ENCODE measurements around the gene GANAB.
A peak's percentile ranks its signal among the peaks of the same experiment; 100 is the strongest.
"Not testable (repeated sequence)": the region's sequence is repeated elsewhere in the genome, so short reads cannot be mapped to it uniquely, and the experiment has no call there.

The GANAB gene

DNA sequence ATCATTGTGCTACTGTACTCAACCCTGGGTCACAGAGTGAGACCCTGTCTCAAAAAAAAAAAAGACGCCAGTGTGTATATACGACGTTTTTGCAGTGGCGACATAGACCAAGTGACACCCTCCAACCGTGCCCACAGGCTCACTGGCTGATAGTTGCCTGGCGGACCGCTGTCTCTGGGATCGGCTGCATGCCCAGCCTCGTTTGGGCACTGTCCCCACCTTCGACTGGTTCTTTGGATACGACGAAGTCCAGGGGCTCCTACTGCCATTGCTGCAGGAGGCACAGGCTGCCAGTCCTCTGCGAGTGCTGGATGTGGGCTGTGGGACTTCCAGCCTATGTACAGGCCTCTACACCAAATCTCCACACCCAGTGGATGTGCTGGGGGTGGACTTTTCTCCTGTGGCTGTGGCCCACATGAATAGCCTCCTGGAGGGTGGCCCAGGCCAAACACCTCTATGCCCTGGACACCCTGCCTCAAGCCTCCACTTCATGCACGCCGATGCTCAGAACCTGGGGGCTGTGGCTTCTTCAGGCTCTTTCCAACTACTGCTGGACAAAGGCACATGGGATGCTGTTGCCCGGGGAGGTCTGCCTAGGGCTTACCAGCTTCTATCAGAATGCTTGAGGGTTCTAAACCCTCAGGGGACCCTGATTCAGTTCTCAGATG, 20.0 kb upstream of the GANAB start:
- H3K27me3 ChIP-seq (ENCODE audit: control insufficient read depth, insufficient read depth, low read length): no peaks in the 10 kb centered on the region
- H3K4me1 ChIP-seq (ENCODE audit: control insufficient read depth, insufficient read depth, low read length): peaks cover 12% of the 10 kb centered on the region; the same call in 1 of the 2 replicates
- H3K4me3 ChIP-seq (ENCODE audit: low read depth, low read length): peak overlapping the region; percentile 73
- no peaks in the 10 kb centered on the region for H3K9me3 ChIP-seq (ENCODE audit: control insufficient read depth, insufficient read depth, low read length)
- H3K27ac ChIP-seq (ENCODE audit: low read depth, low read length): peak overlapping the region; percentile 97
- peaks cover 30% of the 10 kb centered on the region for H3K36me3 ChIP-seq (ENCODE audit: control insufficient read depth, insufficient read depth, low read length)
- H3K9ac ChIP-seq (ENCODE audit: low read depth, low read length): peak overlapping the region; percentile 98

DNA sequence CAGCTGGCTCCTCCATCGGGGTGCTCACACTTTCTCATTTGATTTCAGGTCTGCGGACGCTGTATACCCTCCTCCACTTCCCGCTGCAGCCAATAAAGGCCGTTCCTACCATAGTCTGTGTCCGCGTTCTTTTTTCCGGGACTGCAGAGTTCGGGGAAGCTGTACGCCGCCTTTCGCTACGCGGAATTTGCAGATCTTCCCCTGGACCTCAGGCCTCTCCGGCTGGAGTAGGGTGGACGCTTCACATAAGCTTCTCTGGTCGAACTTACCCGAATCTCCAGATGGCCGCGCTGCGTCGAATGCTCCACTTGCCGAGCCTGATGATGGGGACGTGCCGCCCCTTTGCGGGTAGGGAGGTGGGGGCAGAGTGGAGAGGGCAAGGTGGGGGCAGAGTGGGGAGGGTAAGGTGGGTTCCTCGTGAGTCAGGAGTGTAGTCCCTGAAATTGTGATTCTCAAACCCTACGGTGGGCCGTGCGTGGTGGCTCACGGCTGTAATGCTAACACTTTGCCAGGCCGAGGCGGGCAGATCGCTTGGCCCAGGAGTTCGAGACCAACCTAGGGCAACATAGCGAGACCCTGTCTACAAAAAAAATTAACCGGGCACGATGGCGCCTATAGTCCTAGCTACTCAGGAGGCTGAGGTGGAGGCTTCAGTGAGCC, 19.3 kb upstream of the GANAB start:
- peak overlapping the region; percentile 97 for H3K27ac ChIP-seq (ENCODE audit: low read depth, low read length)
- peaks cover 30% of the 10 kb centered on the region for H3K36me3 ChIP-seq (ENCODE audit: control insufficient read depth, insufficient read depth, low read length)
- H3K27me3 ChIP-seq (ENCODE audit: control insufficient read depth, insufficient read depth, low read length): no peaks in the 10 kb centered on the region
- peak overlapping the region; percentile 73 for H3K4me3 ChIP-seq (ENCODE audit: low read depth, low read length)
- H3K9me3 ChIP-seq (ENCODE audit: control insufficient read depth, insufficient read depth, low read length): no peaks in the 10 kb centered on the region
- H3K4me1 ChIP-seq (ENCODE audit: control insufficient read depth, insufficient read depth, low read length): peaks cover 12% of the 10 kb centered on the region; the same call in 1 of the 2 replicates
- H3K9ac ChIP-seq (ENCODE audit: low read depth, low read length): peak overlapping the region; percentile 98

DNA sequence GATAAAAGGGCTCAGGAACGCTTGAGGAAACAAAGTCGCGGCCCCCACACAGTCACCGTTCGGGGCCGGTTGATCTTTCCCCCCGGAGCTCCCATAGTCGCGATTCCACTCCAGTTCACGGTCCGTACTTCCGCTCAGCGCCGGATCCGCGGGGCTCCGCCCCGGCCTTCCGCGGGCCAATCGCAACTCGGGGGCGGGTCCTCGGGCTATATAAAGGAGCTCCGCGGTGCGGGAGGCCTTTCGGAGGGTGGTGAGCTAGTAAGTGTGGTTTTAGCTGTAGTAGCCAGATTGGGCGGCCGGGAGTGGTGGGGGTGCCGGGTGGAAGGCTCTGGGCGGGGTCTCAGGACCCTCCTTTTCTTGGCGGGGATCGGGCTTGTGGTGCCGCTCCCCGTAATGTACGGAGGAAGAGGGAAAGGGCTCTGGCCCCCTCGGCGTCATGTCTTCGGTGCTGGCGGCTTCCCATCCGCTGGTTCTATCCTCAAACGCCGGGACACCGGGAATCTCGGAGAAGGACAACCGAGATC, 18.7 kb upstream of the GANAB start, which contains the start of the genes C11orf98 and CSKMT:
C11orf98 (minus strand) TSS at position 136 of the 524 bp plus-strand sequence; CDS start at position 95, 41 bp downstream.
CSKMT (plus strand) TSS at position 238 of the 524 bp plus-strand sequence. CDS start 568 bp downstream, outside the sequence.
- Histone ChIP-seq H3K27ac (ENCODE audit: low read depth, low read length) (peak within 1 kb of the TSS; percentile 97), H3K36me3 (ENCODE audit: control insufficient read depth, insufficient read depth, low read length) (peaks cover 30% of the 10 kb centered on the region), H3K4me3 (ENCODE audit: low read depth, low read length) (peak within 1 kb of the TSS; percentile 73), H3K4me1 (ENCODE audit: control insufficient read depth, insufficient read depth, low read length) (peaks cover 12% of the 10 kb centered on the region; the same call in 1 of the 2 replicates), H3K9ac (ENCODE audit: low read depth, low read length) (peak within 1 kb of the TSS; percentile 98), H3K9me3 (ENCODE audit: control insufficient read depth, insufficient read depth, low read length) (no peaks in the 10 kb centered on the region), H3K27me3 (ENCODE audit: control insufficient read depth, insufficient read depth, low read length) (no peaks in the 10 kb centered on the region)

DNA sequence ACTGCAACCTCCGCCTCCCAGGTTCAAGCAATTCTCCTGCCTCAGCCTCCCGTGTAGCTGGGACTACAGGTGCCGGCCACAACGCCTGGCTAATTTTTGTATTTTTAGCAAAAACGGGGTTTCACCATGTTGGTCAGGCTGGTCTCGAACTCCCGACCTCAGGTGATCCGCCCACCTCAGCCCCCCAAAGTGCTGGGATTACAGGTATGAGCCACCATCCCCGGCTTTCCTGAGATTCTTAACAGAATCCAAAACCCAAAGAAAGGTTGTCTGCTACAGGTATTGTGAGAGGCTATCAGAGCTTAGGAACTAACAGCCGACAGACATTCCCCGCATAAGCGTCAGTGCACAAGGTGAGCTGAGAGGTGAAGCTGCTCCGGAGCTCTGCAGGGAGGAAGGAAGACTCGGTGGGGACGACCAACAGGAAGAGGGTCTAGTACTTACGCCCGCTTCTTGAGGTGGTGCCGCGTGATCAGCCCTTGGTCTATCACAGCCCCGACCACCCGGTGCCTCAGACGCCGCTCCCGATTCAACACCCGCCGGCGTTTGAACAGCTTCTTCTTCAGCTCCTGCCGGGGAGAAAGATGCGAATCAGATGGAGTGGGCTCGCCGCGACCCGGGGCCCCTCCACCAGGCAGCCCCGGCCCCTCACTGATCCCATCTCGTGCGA, 18.1 kb upstream of the GANAB start:
- Histone ChIP-seq H3K4me1 (ENCODE audit: control insufficient read depth, insufficient read depth, low read length) (peaks cover 12% of the 10 kb centered on the region; the same call in 1 of the 2 replicates), H3K4me3 (ENCODE audit: low read depth, low read length) (peak overlapping the region; percentile 73), H3K27me3 (ENCODE audit: control insufficient read depth, insufficient read depth, low read length) (no peaks in the 10 kb centered on the region), H3K9ac (ENCODE audit: low read depth, low read length) (peak overlapping the region; percentile 89), H3K36me3 (ENCODE audit: control insufficient read depth, insufficient read depth, low read length) (peaks cover 30% of the 10 kb centered on the region), H3K9me3 (ENCODE audit: control insufficient read depth, insufficient read depth, low read length) (no peaks in the 10 kb centered on the region), H3K27ac (ENCODE audit: low read depth, low read length) (peak overlapping the region; percentile 97)

DNA sequence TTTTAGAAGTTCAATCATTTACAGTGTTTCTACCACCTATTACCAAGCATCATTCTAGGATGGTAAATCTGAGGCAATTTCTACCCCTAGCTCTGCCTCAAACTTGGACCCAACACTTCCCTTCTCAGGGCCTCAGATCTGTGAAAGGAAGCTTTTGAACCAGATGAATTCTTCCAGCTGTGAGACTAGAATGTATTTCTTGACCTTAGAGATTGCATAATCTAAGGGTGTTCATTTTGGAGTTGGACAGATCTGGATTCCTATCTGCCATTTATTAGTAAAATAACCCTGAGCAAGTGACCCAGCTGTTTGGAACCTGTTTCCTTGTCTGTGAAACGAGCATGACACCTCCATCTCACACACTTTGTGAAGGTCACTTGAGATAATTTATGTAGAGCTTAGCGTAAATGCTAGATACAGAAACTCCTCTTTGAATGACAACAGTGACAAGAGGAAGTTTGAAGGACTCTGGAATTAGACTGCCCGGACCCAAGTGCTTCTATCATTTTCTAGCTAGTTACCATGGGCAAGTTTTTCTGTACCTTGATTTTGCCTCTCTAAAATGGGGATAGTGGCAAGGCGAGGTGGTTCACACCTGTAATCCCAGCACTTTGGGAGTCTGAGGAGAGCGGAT, 10.5 kb upstream of the GANAB start:
- no peak overlapping the region for H3K27ac ChIP-seq (ENCODE audit: low read depth, low read length)
- H3K9me3 ChIP-seq (ENCODE audit: control insufficient read depth, insufficient read depth, low read length): no peaks in the 10 kb centered on the region
- no peak overlapping the region for H3K9ac ChIP-seq (ENCODE audit: low read depth, low read length)
- no peaks in the 10 kb centered on the region for H3K27me3 ChIP-seq (ENCODE audit: control insufficient read depth, insufficient read depth, low read length)
- H3K4me3 ChIP-seq (ENCODE audit: low read depth, low read length): no peak overlapping the region
- H3K4me1 ChIP-seq (ENCODE audit: control insufficient read depth, insufficient read depth, low read length): 0 out of 2 replicates have a peak, but pooled peaks cover 4% of the 10 kb centered on the region
- H3K36me3 ChIP-seq (ENCODE audit: control insufficient read depth, insufficient read depth, low read length): no peaks in the 10 kb centered on the region; the same call in none of the 2 replicates

DNA sequence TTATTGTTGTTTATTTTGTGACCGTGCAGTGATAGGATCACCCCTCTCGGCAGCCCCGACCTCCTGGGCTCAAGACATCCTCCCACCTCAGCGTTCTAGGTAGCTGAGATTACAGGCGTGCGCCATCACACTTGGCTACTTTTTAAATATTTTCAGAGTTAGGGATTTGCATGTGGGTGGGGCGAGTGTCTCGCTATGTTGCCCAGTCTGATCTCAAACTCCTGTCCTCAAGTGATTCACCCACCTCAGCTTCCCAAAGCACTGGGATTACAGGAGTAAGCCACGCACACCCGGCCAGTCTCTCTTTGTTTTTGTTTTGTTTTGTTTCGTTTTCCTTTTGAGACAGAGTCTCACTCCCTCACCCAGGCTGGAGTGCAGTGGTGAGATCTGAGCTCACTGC, 7.9 kb upstream of the GANAB start:
- H3K4me1 ChIP-seq (ENCODE audit: control insufficient read depth, insufficient read depth, low read length): 0 out of 2 replicates have a peak, but pooled peaks cover 4% of the 10 kb centered on the region
- no peak overlapping the region for H3K9ac ChIP-seq (ENCODE audit: low read depth, low read length)
- H3K36me3 ChIP-seq (ENCODE audit: control insufficient read depth, insufficient read depth, low read length): peaks cover 6% of the 10 kb centered on the region
- no peaks in the 10 kb centered on the region for H3K9me3 ChIP-seq (ENCODE audit: control insufficient read depth, insufficient read depth, low read length)
- H3K4me3 ChIP-seq (ENCODE audit: low read depth, low read length): no peak overlapping the region
- no peaks in the 10 kb centered on the region for H3K27me3 ChIP-seq (ENCODE audit: control insufficient read depth, insufficient read depth, low read length)
- H3K27ac ChIP-seq (ENCODE audit: low read depth, low read length): no peak overlapping the region

DNA sequence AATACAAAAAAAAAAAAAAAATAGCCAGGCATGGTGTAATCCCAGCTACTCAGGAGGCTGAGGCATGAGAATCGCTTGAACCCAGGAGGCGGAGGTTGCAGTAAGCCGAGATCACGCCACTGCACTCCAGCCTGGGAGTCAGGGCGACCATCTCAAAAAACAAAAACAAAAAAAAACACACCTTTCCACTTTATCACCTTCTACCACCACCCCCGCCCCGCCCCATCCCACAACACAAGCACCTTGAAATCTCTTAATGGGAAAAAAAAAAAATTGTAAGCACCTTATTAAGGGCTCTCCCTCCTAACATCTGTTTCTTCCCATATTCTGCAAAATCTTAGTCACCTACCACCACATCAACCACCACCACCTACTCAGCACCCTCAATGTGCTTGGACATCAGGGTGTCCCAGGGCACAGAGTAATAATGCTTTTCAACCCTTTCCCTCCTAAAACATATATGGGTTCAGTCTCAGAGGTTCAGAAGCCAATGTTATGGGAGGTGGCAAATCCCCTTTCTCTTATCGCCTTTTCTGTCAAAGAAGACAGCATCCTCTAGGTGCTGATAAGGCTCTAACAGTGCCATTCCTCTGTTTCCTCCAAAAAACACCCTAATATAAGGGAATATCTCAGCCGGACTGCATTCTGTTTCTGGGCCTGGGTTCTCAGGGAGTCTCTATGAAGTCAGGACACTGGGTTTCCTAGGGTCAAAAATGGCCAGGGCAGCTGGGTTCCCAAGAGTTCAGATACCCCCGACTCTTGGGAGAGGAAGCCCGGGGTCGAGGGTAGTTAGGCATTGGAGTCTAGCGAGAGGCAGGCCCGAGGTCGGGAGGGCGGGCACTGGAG, 6.0 kb upstream of the GANAB start:
- Histone ChIP-seq H3K9ac (ENCODE audit: low read depth, low read length) (peak overlapping the region; percentile 70), H3K27me3 (ENCODE audit: control insufficient read depth, insufficient read depth, low read length) (no peaks in the 10 kb centered on the region), H3K27ac (ENCODE audit: low read depth, low read length) (peak overlapping the region; percentile 89), H3K4me1 (ENCODE audit: control insufficient read depth, insufficient read depth, low read length) (0 out of 2 replicates have a peak, but pooled peaks cover 4% of the 10 kb centered on the region), H3K4me3 (ENCODE audit: low read depth, low read length) (peak overlapping the region; percentile 84), H3K36me3 (ENCODE audit: control insufficient read depth, insufficient read depth, low read length) (peaks cover 23% of the 10 kb centered on the region), H3K9me3 (ENCODE audit: control insufficient read depth, insufficient read depth, low read length) (no peaks in the 10 kb centered on the region)

DNA sequence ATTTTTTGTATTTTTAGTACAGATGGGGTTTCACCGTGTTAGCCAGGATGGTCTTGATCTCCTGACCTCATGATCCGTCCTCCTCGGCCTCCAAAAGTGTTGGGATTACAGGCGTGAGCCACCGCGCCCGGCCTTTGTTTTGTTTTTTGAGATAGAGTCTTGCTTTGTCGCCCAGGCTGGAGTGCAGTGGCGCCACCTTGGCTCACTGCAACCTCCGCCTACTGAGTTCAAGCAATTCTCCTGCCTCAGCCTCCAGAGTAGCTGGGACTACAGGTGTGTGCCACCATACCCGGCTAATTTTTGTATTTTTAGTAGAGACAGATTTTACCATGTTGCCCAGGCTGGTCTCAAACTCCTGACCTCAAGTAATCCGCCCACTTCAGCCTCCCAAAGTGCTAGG, 3.9 kb upstream of the GANAB start:
- H3K9ac ChIP-seq (ENCODE audit: low read depth, low read length); H3K4me1 ChIP-seq (ENCODE audit: control insufficient read depth, insufficient read depth, low read length); H3K4me3 ChIP-seq (ENCODE audit: low read depth, low read length); H3K27me3 ChIP-seq (ENCODE audit: control insufficient read depth, insufficient read depth, low read length); H3K9me3 ChIP-seq (ENCODE audit: control insufficient read depth, insufficient read depth, low read length); H3K27ac ChIP-seq (ENCODE audit: low read depth, low read length): not testable (repeated sequence)
- H3K36me3 ChIP-seq (ENCODE audit: control insufficient read depth, insufficient read depth, low read length): peaks cover 23% of the 10 kb centered on the region

DNA sequence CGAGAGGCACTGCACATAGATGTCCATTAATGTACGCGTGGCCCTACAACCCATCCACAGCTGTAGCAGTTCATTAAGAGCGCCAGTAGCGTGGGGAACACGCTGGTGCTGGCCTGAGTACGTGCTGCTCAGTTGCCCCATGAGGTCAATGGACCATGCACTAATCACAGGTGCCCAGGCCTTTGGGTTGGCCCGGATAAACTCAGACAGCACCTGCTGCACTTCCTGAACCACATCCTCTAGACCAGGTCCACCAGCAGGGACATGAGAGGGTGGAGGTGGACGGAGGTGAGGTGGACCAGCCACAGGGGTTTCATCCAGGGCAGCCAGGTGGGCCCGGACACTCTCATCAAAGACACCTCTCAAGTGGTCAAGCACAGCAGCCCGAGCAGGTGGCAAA, 3.1 kb upstream of the GANAB start:
- H3K9ac ChIP-seq (ENCODE audit: low read depth, low read length): no peak overlapping the region
- H3K9me3 ChIP-seq (ENCODE audit: control insufficient read depth, insufficient read depth, low read length): no peaks in the 10 kb centered on the region
- peaks cover 28% of the 10 kb centered on the region for H3K36me3 ChIP-seq (ENCODE audit: control insufficient read depth, insufficient read depth, low read length)
- H3K27ac ChIP-seq (ENCODE audit: low read depth, low read length): no peak overlapping the region
- 0 out of 2 replicates have a peak, but pooled peaks cover 4% of the 10 kb centered on the region for H3K4me1 ChIP-seq (ENCODE audit: control insufficient read depth, insufficient read depth, low read length)
- H3K27me3 ChIP-seq (ENCODE audit: control insufficient read depth, insufficient read depth, low read length): no peaks in the 10 kb centered on the region
- no peak overlapping the region for H3K4me3 ChIP-seq (ENCODE audit: low read depth, low read length)

DNA sequence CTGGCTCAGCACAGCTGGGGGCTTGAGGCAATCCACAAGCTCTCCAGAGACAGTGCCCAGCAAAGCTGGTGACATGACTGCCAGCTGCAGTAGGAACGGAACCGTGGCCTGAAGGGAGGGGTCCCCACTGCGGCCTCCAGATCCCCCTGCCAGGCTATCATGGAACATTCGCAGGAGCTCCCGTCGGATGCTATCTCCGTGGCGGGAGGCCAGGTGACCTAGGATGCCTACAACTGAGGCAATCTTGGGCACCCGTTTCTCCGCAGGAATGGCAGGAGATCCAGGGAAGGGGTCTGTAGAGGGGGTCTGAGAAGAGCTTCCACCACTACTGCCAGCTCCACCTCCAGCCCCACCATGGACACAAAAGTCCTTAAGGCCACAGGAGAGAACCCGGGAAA, 2.6 kb upstream of the GANAB start:
- H3K9ac ChIP-seq (ENCODE audit: low read depth, low read length): no peak overlapping the region
- H3K36me3 ChIP-seq (ENCODE audit: control insufficient read depth, insufficient read depth, low read length): peaks cover 33% of the 10 kb centered on the region

More for the DNA sequence above, 2.6 kb upstream of the GANAB start:
- Histone ChIP-seq H3K4me1 (ENCODE audit: control insufficient read depth, insufficient read depth, low read length) (0 out of 2 replicates have a peak, but pooled peaks cover 4% of the 10 kb centered on the region), H3K27me3 (ENCODE audit: control insufficient read depth, insufficient read depth, low read length) (no peaks in the 10 kb centered on the region), H3K4me3 (ENCODE audit: low read depth, low read length) (no peak overlapping the region), H3K27ac (ENCODE audit: low read depth, low read length) (no peak overlapping the region), H3K9me3 (ENCODE audit: control insufficient read depth, insufficient read depth, low read length) (no peaks in the 10 kb centered on the region)
